Sigmoid colon (tissue), 4 donors: ENCODE results near the gene PSMA6.

Source experiments
- CTCF ChIP-seq, 4 experiments: fragments of 450-650 bp in 3 of 4; fragments of 200-600 bp in 1 of 4; IDR thresholded peaks; one replicate each; pipeline ENCODE4 v1.5.1; 2016 to 2019; ENCODE audit warnings: antibody characterized with exemption in 4 of 4, mild to moderate bottlenecking in 3 of 4, moderate library complexity in 2 of 4
- POLR2AphosphoS5 ChIP-seq, 4 donors: sonication (generic); formaldehyde crosslinking; IDR thresholded peaks; one replicate each; pipeline ENCODE4 v1.6.1; 2017; ENCODE audit warnings: antibody characterized with exemption in 4 of 4

- TF ChIP-seq CTCF (IDR thresholded peaks at IDR 0.05) (no peak), POLR2AphosphoS5 (IDR thresholded peaks at IDR 0.05) (no peak)
Measured at GRCh38 chr14:35337269-35338255, 45.4 kb downstream of the PSMA6 start.
